OCI-LY3 (cell line): ENCODE results near the gene DLD.

ENCODE experiments used
- EZH2phosphoT487 ChIP-seq: fragments of 200-600 bp; shearing (Covaris generic); IDR thresholded peaks from 2 replicates; pipeline ENCODE4 v1.6.1; 2018; ENCODE audit warnings: antibody characterized with exemption, mixed run types, low read depth
- TF ChIP-seq, protein P1 (sequence below): fragments of 200-600, 300-600 bp; sonication (generic); IDR thresholded peaks from 2 replicates; pipeline ENCODE4 v1.5.1; 2014; ENCODE audit warnings: antibody characterized with exemption, low read length, low read depth

DNA sequence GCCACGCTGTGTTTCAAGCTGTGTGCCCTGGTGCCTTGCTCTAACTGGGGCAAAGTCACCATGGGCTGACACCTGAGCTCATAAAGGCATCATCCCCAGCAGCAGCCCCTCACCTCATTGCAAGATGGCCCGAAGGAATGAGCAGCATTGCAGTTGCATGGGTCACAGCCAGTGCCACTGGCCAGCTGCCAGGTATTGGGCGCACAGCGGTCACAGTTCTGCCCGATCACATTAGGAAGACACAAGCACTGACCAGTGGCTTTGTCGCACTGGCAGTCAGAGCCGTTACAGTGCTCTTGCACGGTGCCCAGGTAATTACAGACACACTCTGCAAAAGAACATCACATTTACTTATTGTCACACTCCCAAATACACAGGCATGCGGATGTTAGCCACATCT lies 60.9 kb downstream of the DLD start:
- TF ChIP-seq, protein P1, sequence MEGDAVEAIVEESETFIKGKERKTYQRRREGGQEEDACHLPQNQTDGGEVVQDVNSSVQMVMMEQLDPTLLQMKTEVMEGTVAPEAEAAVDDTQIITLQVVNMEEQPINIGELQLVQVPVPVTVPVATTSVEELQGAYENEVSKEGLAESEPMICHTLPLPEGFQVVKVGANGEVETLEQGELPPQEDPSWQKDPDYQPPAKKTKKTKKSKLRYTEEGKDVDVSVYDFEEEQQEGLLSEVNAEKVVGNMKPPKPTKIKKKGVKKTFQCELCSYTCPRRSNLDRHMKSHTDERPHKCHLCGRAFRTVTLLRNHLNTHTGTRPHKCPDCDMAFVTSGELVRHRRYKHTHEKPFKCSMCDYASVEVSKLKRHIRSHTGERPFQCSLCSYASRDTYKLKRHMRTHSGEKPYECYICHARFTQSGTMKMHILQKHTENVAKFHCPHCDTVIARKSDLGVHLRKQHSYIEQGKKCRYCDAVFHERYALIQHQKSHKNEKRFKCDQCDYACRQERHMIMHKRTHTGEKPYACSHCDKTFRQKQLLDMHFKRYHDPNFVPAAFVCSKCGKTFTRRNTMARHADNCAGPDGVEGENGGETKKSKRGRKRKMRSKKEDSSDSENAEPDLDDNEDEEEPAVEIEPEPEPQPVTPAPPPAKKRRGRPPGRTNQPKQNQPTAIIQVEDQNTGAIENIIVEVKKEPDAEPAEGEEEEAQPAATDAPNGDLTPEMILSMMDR: no peak
- TF ChIP-seq EZH2phosphoT487: no peak
